Thyroid gland (tissue), 4 donors: ENCODE data around the gene BMPR1B. TPM values are rescaled to one million over a fixed set of nuclear protein-coding genes. Genes with fewer than 3 reads are reported as not detected.

ENCODE experiments used
- DNase-seq, 2 donors: peaks; one replicate each; pipeline ENCODE4 v3.0.0-alpha.2; 2019
- H3K27ac ChIP-seq, 3 donors: fragments of 200-600 bp; sonication (generic); 1 replicate in 2 of 3; 2 replicates in 1 of 3; pipeline ENCODE4 v1.5.1; 2016 to 2019; ENCODE audit warnings: mild to moderate bottlenecking in 1 of 3, moderate library complexity in 1 of 3
- H3K27me3 ChIP-seq: fragments of 200-600 bp; sonication (generic); one replicate; pipeline ENCODE4 v1.5.1; 2019
- H3K36me3 ChIP-seq, 2 donors: fragments of 200-600 bp; sonication (generic); one replicate each; pipeline ENCODE4 v1.5.1; 2016 to 2019
- H3K4me1 ChIP-seq, 2 donors: fragments of 200-600 bp; sonication (generic); one replicate each; pipeline ENCODE4 v1.5.1; 2017 to 2019
- H3K4me3 ChIP-seq, 3 donors: fragments of 200-600 bp; sonication (generic); replicated peaks in 1 of 3; 1 replicate in 2 of 3; 2 replicates in 1 of 3; pipeline ENCODE4 v1.5.1; 2016; ENCODE audit warnings: mild to moderate bottlenecking in 1 of 3
- H3K9me3 ChIP-seq: fragments of 200-600 bp; sonication (generic); one replicate; pipeline ENCODE4 v1.5.1; 2017
- POLR2A ChIP-seq, 2 donors: fragments of 450-650 bp; IDR thresholded peaks; one replicate each; pipeline ENCODE4 v1.6.1; 2017; ENCODE audit warnings: antibody characterized with exemption in 2 of 2, mild to moderate bottlenecking in 2 of 2, moderate library complexity in 1 of 2
- WGBS, 2 donors: methylation state at CpG; one replicate each; pipeline ENCODE4 v1.1.5; 2017; 5-methylcytosine and 5-hydroxymethylcytosine counted together
- intact Hi-C: fragments of 100-400 bp; cut with DNase I; formaldehyde crosslinking; loops from one replicate; pipeline ENCODE4 v1.15.1; 2023
- total RNA-seq, 4 donors: library from RNA; depleted of rRNA; stranded (reverse); fragments of >200 nt; gene quantifications; one replicate each; pipeline ENCODE4 v1.2.3, GENCODE V29; 2016
- TF ChIP-seq, protein P1 (sequence below), 6 experiments: fragments of 200-600 bp in 3 of 6; fragments of 450-650 bp in 3 of 6; sonication (generic) in 3 of 6; IDR thresholded peaks; one replicate each; pipeline ENCODE4 v1.5.1; 2016 to 2019; ENCODE audit warnings: antibody characterized with exemption in 6 of 6, mild to moderate bottlenecking in 2 of 6, inconsistent platforms in 1 of 6, moderate library complexity in 1 of 6

The BMPR1B gene
- total RNA-seq, 4 donors from 2014 or later: 0.49 to 0.89 (median 0.76) TPM

DNA sequence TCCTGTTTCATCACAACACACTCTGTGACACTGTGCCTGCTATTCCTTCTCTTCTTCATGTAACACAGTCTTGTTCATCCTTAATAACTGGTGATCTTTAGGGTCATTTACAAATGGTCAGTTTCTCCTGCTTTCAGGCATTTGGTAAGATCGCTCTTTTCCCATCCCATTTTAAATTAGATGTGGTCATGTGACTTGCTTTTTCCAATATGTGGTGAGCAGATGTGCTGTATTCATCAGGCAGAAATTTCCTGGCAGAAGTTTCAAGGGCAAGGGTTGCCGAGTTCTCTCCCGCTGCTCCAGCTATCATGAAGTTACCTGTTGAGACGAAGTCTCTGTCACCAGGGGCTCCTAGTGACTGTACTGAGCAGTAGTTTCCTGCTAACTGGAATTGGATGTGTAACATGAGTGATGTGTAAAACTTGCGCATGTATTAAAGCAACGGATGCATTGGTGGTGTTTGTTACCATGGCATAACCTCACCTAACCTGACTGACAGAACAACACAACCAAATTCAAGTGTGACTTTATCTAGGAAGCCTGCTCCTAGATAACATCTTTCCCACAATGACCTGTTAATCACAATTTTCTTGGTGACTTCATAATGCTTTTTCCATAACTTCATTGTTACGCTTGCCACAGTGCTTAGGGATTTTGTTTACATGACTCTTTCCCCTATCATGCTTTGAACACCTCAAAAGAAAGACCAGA, 29.5 kb upstream of the BMPR1B start:
- no peak for DNase-seq
- H3K27ac ChIP-seq: no peak overlapping the region
- no peaks in the 10 kb centered on the region for H3K36me3 ChIP-seq
- no peaks in the 10 kb centered on the region for H3K9me3 ChIP-seq
- no peak overlapping the region for H3K4me3 ChIP-seq
- intact Hi-C loops: no loop called here
- H3K27me3 ChIP-seq: no peaks in the 10 kb centered on the region
- WGBS, 2 donors: 89 to 96% methylated on average over 7 of the region's 7 CpGs
- no peaks in the 10 kb centered on the region for H3K4me1 ChIP-seq
- TF ChIP-seq POLR2A (IDR thresholded peaks at IDR 0.05): no peak
- TF ChIP-seq, protein P1, sequence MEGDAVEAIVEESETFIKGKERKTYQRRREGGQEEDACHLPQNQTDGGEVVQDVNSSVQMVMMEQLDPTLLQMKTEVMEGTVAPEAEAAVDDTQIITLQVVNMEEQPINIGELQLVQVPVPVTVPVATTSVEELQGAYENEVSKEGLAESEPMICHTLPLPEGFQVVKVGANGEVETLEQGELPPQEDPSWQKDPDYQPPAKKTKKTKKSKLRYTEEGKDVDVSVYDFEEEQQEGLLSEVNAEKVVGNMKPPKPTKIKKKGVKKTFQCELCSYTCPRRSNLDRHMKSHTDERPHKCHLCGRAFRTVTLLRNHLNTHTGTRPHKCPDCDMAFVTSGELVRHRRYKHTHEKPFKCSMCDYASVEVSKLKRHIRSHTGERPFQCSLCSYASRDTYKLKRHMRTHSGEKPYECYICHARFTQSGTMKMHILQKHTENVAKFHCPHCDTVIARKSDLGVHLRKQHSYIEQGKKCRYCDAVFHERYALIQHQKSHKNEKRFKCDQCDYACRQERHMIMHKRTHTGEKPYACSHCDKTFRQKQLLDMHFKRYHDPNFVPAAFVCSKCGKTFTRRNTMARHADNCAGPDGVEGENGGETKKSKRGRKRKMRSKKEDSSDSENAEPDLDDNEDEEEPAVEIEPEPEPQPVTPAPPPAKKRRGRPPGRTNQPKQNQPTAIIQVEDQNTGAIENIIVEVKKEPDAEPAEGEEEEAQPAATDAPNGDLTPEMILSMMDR (IDR thresholded peaks at IDR 0.05): no peak

DNA sequence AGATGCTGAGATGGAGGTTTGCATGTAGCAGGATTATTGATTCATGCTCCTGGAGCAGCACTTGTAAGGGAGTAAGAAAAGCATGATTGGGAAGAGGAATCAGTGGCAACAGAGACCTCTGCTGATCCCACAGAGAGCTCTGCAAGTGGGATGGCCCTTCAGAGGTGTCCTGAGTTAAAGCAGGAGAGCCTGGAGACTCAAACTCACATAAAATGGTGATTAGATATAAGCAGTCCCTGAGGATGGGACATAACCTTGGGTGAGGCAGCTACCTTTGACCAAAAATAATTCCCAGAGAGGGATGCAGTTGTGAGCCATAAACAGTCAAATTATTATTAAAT, 25.4 kb upstream of the BMPR1B start:
- Histone ChIP-seq H3K4me3 (no peak overlapping the region), H3K27ac (no peak overlapping the region), H3K36me3 (no peaks in the 10 kb centered on the region), H3K4me1 (no peaks in the 10 kb centered on the region), H3K9me3 (no peaks in the 10 kb centered on the region), H3K27me3 (no peaks in the 10 kb centered on the region)
- intact Hi-C loops: no loop called here
- no peak for DNase-seq
- TF ChIP-seq, protein P1 (IDR thresholded peaks at IDR 0.05): no peak
- no peak for TF ChIP-seq POLR2A (IDR thresholded peaks at IDR 0.05)

DNA sequence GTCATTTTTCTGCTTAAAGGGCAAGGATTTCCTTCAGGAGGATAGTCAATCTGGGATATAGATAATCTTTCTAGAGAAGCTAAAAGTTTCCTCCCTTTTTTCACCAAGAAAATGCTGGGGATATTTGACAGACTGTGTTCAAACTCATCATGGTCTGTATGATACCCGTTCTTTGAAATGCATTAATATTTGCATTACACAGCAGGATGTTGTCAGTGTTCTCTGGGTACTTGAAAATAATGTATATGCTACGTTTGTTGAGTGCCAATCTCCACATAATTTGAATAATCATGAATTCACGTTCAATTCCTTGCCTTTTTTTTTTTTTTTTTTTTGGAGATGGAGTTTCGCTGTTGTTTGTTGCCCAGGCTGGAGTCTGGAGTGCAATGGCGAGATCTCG, 18.0 kb upstream of the BMPR1B start:
- no peak overlapping the region for H3K27ac ChIP-seq
- WGBS, 2 donors: 87 to 91% methylated on average over 6 of the region's 6 CpGs
- no peak for DNase-seq
- H3K9me3 ChIP-seq: no peaks in the 10 kb centered on the region
- no peaks in the 10 kb centered on the region for H3K4me1 ChIP-seq
- no peaks in the 10 kb centered on the region for H3K36me3 ChIP-seq
- TF ChIP-seq, protein P1 (IDR thresholded peaks at IDR 0.05): no peak
- no peak for TF ChIP-seq POLR2A (IDR thresholded peaks at IDR 0.05)
- no peaks in the 10 kb centered on the region for H3K27me3 ChIP-seq
- no peak overlapping the region for H3K4me3 ChIP-seq
- intact Hi-C loops: no loop called here

DNA sequence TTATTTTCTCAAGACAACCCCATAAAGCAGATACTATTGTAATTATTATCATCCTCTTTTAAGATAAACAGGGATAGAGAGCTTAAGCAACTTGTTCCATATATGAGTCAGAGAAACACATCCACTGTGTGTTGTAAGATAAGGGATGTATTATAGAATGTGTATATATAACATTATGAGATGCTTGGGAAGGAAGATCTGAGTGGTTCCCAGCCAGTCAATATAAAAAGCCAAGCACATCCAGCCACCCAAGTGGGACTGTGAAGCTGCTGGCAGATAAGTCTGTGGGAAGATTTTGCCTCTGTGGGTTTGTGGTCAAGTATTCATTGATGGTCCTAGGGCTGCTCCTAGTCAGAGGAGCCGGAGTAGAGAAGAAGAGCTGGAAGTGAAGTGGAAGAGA, 16.5 kb upstream of the BMPR1B start:
- H3K36me3 ChIP-seq: no peaks in the 10 kb centered on the region
- H3K4me3 ChIP-seq: no peak overlapping the region
- intact Hi-C loops: no loop called here
- H3K9me3 ChIP-seq: no peaks in the 10 kb centered on the region
- no peak for TF ChIP-seq POLR2A (IDR thresholded peaks at IDR 0.05)
- TF ChIP-seq, protein P1 (IDR thresholded peaks at IDR 0.05): no peak
- H3K4me1 ChIP-seq: no peaks in the 10 kb centered on the region
- no peak for DNase-seq
- H3K27ac ChIP-seq: no peak overlapping the region
- 100% methylated on average over 1 of the region's 1 CpG for WGBS, 2 donors
- no peaks in the 10 kb centered on the region for H3K27me3 ChIP-seq

DNA sequence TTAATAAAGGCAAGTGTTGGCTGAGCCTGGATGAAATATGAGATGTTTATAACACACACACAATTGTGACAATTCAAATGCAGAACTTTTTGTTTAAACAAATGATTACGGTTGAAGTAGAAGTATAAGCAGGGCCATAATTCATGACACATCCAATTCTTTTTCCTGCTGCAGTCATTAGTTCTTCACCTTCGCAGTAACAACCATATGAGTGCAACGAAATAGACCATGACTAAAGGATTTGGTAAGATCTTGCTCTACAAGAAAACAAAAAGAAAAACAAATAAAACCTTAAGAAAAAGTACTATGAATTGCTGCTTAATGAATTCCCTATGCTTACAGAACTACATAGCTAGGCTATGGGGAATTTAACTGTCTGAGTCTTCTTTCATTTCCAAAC, 13.9 kb upstream of the BMPR1B start:
- H3K4me3 ChIP-seq: no peak overlapping the region
- DNase-seq: no peak
- H3K27ac ChIP-seq: no peak overlapping the region
- H3K4me1 ChIP-seq: no peaks in the 10 kb centered on the region
- H3K36me3 ChIP-seq: no peaks in the 10 kb centered on the region
- intact Hi-C loops: no loop called here
- TF ChIP-seq, protein P1 (IDR thresholded peaks at IDR 0.05): no peak
- TF ChIP-seq POLR2A (IDR thresholded peaks at IDR 0.05): no peak
- no peaks in the 10 kb centered on the region for H3K27me3 ChIP-seq
- no peaks in the 10 kb centered on the region for H3K9me3 ChIP-seq
- 87 to 89% methylated on average over 3 of the region's 3 CpGs for WGBS, 2 donors
